Endometrial microvascular endothelial cells (primary cell): ENCODE results near the gene CFAP54. TPM values are rescaled to one million over a fixed set of nuclear protein-coding genes. Genes with fewer than 3 reads are reported as not detected.
"Not testable (repeated sequence)": the region's sequence is repeated elsewhere in the genome, so short reads cannot be mapped to it uniquely, and the experiment has no call there.

ENCODE experiments used
- in situ Hi-C: cut with HindIII; loops from 2 replicates; pipeline ENCODE4 v1.10.0; 2017; ENCODE audit warnings: low sequenced_read_pairs, low pct_unique_long_range_greater_than_20kb; ENCODE audit errors: inconsistent ontology term
- total RNA-seq: library from RNA; depleted of rRNA; stranded (reverse); fragments of >200 nt; gene quantifications from one replicate; pipeline ENCODE4 v1.2.3, GENCODE V29; 2015; ENCODE audit errors: inconsistent ontology term

CFAP54 gene
- total RNA-seq, 1 donor from 2014 or later = 11.4 TPM

DNA sequence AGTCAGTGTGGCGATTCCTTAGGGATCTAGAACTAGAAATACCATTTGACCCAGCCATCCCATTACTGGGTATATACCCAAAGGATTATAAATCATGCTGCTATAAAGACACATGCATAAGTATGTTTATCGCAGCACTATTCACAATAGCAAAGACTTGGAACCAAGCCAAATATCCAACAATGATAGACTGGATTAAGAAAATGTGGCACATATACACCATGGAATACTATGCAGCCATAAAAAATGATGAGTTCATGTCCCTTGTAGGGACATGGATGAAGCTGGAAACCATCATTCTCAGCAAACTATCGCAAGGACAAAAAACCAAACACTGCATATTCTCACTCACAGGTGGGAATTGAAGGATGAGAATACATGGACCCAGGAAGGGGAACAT, 186.1 kb downstream of the CFAP54 start:
- in situ Hi-C loops = not testable (repeated sequence)

DNA sequence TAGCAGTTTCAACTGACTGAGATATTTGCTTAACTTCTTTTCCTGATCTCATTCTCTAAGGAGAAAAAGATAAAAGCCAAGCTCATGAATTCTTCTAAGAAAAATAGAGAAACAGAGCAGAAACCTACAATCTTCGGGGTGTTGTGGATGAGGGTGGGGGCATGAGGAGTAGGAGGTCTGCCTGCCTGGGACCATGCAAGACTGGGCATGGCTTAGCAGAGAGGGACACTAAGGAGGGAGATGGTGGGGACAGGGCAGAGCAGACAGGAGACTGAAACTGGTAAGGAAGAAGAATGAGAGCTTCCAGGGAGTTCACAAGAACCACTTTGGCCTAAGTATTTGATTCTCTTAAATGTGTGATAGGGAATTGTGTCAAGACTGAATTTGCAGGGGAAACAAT, 188.0 kb downstream of the CFAP54 start:
- in situ Hi-C loops = no loop called here

DNA sequence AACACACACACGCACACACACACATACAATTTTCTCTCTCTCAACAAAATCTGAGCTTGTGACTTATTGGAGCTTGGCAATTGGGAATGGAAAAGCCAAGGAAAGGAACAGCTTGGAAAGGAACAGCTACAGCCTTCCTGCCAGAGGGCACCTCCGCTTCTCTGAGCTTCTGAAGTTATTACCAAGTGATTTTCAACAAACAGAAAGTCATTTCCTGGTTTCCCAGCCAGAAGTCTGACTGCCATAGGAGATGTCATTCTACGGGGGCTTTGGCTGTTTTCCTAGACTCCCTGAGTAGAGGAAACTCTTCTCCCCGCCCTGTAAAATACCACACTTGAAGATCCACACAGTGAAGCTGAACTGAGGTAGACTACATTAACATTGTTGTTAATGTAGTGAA, 198.3 kb downstream of the CFAP54 start:
- in situ Hi-C loops = no loop called here

DNA sequence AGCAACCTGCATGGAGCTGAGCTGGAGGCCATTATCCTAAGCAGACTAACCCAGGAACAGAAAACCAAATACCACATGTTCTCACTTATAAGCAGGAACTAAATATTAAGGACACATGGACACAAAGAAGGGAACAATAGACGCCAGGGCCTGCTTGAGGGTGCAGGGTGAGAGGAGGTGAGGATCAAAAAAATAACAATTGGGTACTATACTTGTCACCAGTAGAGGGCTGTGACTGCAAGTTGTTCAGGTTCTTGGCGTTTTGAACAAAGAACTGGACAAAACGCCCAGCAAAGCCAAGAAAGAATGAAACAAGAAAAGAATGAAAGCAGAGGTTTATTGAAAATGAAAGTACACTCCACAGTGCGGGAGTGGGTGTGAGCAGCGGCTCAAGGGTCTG, 209.1 kb downstream of the CFAP54 start:
- in situ Hi-C loops = no loop called here

DNA sequence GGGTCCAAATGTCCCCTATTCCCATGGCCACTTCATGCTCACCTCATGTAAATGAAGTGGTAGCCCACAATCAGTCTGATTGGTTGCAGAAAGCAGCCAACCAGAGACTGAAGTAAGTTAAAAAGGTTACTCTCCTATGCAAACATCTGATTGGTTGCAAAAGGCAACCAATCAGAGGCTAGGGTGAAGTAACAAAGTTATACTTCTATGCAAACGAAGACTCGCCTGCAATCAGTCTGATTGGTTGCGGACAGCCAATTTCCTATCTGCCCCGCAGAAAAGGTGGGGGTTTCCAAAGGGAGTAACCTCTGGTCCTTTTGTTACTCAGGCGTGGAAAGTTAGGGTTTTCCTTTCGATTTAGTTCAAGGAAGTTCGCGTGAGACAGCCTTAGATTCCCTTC, 209.6 kb downstream of the CFAP54 start:
- in situ Hi-C loops = no loop called here

- in situ Hi-C loops = no loop called here
Observed at GRCh38 chr12:96701856-96702255, 212.5 kb downstream of the CFAP54 start.

- in situ Hi-C loops = no loop called here
Observed at GRCh38 chr12:96710127-96710745, 220.9 kb downstream of the CFAP54 start.

DNA sequence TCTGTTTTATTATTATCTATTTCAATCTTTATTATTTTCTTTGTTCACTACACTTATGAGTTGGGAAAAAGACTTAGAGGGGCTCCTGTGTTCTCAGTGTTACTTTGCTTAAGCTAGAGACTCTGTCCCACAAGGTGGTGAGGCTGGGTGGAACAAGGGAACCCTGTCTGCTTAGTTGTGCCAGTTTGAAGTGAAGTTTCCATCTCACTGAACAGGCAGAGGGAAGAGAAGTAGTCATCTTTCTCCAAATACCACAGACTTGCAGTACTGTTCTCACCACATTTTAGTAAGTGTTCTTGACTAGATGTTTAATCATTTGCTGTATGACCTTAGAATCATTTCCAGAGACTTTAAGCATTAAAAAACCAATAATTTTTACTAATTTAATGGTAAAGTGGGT, 222.0 kb downstream of the CFAP54 start:
- in situ Hi-C loops = no loop called here

DNA sequence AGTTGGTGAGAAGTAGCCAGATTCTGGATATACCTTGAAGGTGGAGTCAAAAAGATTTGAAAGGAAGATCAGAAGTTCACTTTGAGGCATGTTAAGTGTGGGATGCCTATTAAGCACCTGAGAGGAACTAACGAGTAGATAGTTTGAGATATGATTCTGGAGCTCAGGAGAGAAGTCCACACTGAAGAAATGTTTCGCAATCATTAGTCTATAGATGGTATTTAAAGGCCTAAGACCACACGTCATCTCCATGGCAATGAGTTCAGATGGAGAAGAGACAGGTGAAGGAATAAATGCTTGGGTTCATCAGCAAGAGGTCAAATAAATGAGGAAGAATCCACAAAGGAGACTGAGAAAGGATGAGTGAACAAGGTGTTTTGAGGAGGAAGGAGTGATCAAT, 224.8 kb downstream of the CFAP54 start:
- in situ Hi-C loops = no loop called here

GRCh38 chr12:96719660-96720362, 230.4 kb downstream of the CFAP54 start:
- in situ Hi-C loops = no loop called here

- in situ Hi-C loops = no loop called here
Observed at GRCh38 chr12:96720363-96720705, 231.0 kb downstream of the CFAP54 start.

DNA sequence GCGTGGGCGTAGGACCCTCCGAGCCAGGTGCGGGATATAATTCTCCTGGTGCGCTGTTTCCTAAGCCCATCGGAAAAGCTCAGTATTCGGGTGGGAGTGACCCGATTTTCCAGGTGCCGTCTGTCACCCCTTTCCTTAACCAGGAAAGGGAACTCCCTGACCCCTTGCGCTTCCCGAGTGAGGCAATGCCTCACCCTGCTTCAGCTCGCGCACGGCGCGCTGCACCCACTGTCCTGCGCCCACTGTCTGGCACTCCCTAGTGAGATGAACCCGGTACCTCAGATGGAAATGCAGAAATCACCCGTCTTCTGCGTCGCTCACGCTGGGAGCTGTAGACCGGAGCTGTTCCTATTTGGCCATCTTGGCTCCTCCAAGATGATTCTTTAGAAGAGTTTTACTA, 240.1 kb downstream of the CFAP54 start:
- in situ Hi-C loops = not testable (repeated sequence)

- in situ Hi-C loops = no loop called here
Observed at GRCh38 chr12:96729886-96730285, 240.5 kb downstream of the CFAP54 start.

GRCh38 chr12:96743606-96744005, 254.2 kb downstream of the CFAP54 start:
- in situ Hi-C loops = no loop called here

GRCh38 chr12:96749999-96750398, 260.6 kb downstream of the CFAP54 start:
- in situ Hi-C loops = no loop called here

GRCh38 chr12:96751626-96752025, 262.2 kb downstream of the CFAP54 start:
- in situ Hi-C loops = no loop called here

DNA sequence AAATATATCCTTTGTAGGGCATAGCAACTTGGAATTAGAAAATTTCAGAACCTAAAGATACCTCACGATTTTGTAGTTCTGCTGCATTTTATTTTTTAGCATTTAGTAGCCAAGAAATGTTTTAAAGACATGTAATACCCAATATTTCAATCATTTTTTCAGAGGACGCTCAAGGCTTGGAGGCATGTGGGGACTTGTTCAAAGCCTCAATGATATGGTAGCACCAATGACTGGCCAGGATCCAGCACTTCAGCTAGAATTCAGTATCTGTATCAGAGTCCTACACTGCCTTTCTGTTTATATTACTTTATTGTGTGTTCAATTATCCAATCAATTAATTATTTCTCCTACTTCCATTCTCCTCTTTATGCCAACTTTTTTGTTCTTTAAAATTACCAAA, 262.8 kb downstream of the CFAP54 start:
- in situ Hi-C loops = no loop called here

DNA sequence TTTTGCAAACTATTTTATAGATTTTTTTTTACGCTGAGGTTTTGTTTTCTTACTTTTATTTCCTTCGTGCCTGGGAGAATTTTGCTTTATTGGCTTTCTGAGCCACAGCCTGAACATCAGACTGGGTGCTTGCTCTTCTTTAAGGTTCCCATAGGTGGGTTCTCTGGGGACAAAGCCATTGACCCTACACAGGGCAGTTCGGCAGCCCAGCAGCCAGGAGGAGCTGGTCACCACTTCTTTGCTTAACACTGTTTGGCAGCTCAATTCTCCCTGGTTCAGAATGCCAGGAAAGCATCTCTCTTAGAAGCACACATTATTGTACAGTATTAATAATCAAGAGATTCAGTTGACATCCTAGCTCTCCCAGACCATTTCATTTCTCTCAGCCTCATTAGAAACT, 276.9 kb downstream of the CFAP54 start:
- in situ Hi-C loops = no loop called here

DNA sequence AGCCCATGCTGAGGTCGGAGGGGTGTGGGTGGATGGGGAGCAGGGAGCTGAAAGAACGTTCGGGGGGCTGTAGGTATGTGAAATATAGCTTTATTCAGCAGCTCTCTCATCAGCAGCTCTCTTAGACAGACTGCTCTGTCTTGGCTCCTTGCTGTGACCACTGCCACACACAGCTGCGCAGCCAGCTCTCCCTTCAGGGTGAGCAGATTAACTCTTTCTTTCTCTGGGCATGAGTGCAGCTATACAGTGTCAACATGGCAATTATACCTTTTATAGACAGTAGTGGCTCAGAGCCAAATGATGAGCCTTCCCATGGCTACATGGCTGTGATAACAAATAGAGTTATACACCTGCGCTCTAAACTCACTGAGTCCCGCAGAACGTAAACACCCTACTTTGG, 280.0 kb downstream of the CFAP54 start:
- in situ Hi-C loops = no loop called here

GRCh38 chr12:96770219-96771102, 281.1 kb downstream of the CFAP54 start:
- in situ Hi-C loops = no loop called here
